Gastrocnemius medialis (tissue), 4 donors: Measurements from ENCODE around the gene SLIT2.

Experiments used
- POLR2A ChIP-seq, 2 donors: fragments of 450-650 bp; IDR thresholded peaks; one replicate each; pipeline ENCODE4 v1.6.1; 2017; ENCODE audit warnings: antibody characterized with exemption in 2 of 2, mild to moderate bottlenecking in 2 of 2, moderate library complexity in 2 of 2
- TF ChIP-seq, protein P1 (sequence below), 5 experiments: fragments of 450-650 bp in 3 of 5; fragments of 200-600 bp in 2 of 5; sonication (generic) in 2 of 5; IDR thresholded peaks in 4 of 5; conservative IDR thresholded peaks in 1 of 5; 1 replicate in 4 of 5; 2 replicates in 1 of 5; pipeline ENCODE4 v1.5.1; 2016 to 2019; ENCODE audit warnings: antibody characterized with exemption in 5 of 5, mild to moderate bottlenecking in 3 of 5, moderate library complexity in 3 of 5

DNA sequence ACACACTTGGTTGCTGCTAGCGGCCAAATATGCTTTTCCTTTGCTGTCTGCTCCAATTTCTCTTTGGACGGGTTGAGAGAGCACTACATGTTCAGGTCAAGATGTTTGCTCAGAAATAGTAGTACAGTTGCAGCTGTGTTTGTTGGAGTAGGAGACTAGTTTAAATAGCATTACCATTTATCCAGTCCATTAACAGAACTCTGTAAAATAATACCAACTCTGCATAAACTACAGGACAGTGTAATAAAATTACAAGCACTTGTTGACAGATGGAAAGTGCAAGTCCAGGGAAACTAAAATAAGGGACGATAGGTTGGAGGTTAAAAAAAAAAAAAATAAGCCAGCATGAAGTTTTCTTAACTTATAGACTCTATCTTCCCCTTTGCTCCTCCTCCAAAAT, 20.2 kb downstream of the SLIT2 start:
- TF ChIP-seq, protein P1, sequence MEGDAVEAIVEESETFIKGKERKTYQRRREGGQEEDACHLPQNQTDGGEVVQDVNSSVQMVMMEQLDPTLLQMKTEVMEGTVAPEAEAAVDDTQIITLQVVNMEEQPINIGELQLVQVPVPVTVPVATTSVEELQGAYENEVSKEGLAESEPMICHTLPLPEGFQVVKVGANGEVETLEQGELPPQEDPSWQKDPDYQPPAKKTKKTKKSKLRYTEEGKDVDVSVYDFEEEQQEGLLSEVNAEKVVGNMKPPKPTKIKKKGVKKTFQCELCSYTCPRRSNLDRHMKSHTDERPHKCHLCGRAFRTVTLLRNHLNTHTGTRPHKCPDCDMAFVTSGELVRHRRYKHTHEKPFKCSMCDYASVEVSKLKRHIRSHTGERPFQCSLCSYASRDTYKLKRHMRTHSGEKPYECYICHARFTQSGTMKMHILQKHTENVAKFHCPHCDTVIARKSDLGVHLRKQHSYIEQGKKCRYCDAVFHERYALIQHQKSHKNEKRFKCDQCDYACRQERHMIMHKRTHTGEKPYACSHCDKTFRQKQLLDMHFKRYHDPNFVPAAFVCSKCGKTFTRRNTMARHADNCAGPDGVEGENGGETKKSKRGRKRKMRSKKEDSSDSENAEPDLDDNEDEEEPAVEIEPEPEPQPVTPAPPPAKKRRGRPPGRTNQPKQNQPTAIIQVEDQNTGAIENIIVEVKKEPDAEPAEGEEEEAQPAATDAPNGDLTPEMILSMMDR (IDR thresholded peaks at IDR 0.05 in 4 of 5, conservative IDR thresholded peaks at IDR 0.05 in 1 of 5): no peak
- no peak for TF ChIP-seq POLR2A (IDR thresholded peaks at IDR 0.05)
